Cardiac muscle cell (in vitro differentiated cells and primary cell): ENCODE measurements around the gene RASSF8. TPM values are rescaled to one million over a fixed set of nuclear protein-coding genes. Genes with fewer than 3 reads are reported as not detected.

Source experiments
- DNase-seq, 2 donors: peaks; one replicate each; pipeline versions ENCODE4 v3.0.0 to v3.0.0-alpha.2; 2010 to 2017; ENCODE audit warnings: low read depth in 1 of 2, low spot score in 1 of 2
- H3K27ac ChIP-seq: fragments of 200-600 bp; sonication (generic); 2 replicates; pipeline ENCODE4 v1.5.1; 2016
- H3K27me3 ChIP-seq: fragments of 200-600 bp; sonication (generic); 2 replicates; pipeline ENCODE4 v1.6.0; 2016; ENCODE audit warnings: control low read depth
- H3K36me3 ChIP-seq: fragments of 200-600 bp; sonication (generic); 2 replicates; pipeline ENCODE4 v1.5.1; 2016; ENCODE audit warnings: control low read depth
- H3K4me1 ChIP-seq: fragments of 200-600 bp; sonication (generic); 2 replicates; pipeline ENCODE4 v1.8.1; 2017; ENCODE audit warnings: low read depth, mild to moderate bottlenecking, mixed run types
- H3K4me3 ChIP-seq: fragments of 200-600 bp; sonication (generic); 2 replicates; pipeline ENCODE4 v1.5.1; 2016; ENCODE audit warnings: mild to moderate bottlenecking
- H3K9me3 ChIP-seq: fragments of 200-600 bp; sonication (generic); 2 replicates; pipeline ENCODE4 v1.5.1; 2017; ENCODE audit warnings: low read depth, mild to moderate bottlenecking, control low read depth
- polyA plus RNA-seq: library from polyadenylated mRNA; unstranded; fragments of >200 nt; fragmentation: Nextera tagmentation; extraction: Ambion mirVana; gene quantifications from 2 replicates; pipeline ENCODE4 v1.2.1, GENCODE V29; 2016
- total RNA-seq: library from RNA; depleted of rRNA; stranded (reverse); fragments of >200 nt; gene quantifications from 2 replicates; pipeline ENCODE4 v1.2.3, GENCODE V29; 2016
- TF ChIP-seq, protein P1 (sequence below): IDR thresholded peaks from 2 replicates; pipeline ENCODE4 v1.5.1; 2012; ENCODE audit warnings: low read depth, mild to moderate bottlenecking, low read length

The RASSF8 gene, protein sequence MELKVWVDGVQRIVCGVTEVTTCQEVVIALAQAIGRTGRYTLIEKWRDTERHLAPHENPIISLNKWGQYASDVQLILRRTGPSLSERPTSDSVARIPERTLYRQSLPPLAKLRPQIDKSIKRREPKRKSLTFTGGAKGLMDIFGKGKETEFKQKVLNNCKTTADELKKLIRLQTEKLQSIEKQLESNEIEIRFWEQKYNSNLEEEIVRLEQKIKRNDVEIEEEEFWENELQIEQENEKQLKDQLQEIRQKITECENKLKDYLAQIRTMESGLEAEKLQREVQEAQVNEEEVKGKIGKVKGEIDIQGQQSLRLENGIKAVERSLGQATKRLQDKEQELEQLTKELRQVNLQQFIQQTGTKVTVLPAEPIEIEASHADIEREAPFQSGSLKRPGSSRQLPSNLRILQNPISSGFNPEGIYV
- total RNA-seq (30.6 and 56.4 TPM in 2 replicates), polyA plus RNA-seq (25.2 and 28.7 TPM in 2 replicates)

DNA sequence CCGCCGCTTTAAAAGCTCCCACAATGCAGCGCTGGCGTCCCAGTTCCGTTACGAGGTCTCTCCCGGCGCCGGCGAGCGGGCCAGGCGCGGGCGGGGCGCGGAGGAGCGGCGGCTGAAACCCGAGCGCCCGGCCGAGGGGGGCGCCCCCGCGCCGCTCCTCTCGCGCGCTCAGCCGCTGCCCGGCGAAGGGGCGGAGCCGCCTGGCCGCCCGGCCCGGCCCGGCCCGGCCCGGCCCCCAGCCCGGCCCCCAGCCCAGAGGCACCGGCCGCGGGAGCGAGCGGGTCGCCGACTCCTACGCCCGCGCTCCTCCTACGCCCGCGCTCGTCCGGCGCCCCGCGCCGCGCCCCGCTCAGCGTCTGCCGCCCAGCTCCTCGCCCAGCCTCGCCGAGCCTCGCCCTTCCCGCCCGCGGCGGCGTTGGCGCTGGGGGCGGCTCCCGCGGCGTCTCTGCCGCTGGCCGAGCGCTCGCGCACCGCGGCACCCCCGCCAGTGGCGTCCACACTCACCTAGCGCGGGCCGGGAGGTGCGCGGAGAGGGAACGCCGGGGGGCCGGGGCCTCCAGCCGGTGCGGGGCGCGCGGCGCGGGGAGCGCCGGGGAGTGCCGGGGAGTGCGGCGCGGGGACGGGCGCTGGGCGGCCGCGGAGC is at the start of gene RASSF8:
Gene RASSF8, plus strand, starts transcription at position 255 of the 643 bp plus-strand sequence. CDS start 96,662 bp downstream, outside the sequence.
- peak within 1 kb of the TSS; percentile 99 for H3K4me3 ChIP-seq
- peak within 1 kb of the TSS; percentile 99 for H3K27ac ChIP-seq
- H3K36me3 ChIP-seq = no peaks in the 10 kb centered on the region
- peaks cover 17% of the 10 kb centered on the region for H3K4me1 ChIP-seq
- H3K27me3 ChIP-seq = no peaks in the 10 kb centered on the region
- TF ChIP-seq, protein P1, sequence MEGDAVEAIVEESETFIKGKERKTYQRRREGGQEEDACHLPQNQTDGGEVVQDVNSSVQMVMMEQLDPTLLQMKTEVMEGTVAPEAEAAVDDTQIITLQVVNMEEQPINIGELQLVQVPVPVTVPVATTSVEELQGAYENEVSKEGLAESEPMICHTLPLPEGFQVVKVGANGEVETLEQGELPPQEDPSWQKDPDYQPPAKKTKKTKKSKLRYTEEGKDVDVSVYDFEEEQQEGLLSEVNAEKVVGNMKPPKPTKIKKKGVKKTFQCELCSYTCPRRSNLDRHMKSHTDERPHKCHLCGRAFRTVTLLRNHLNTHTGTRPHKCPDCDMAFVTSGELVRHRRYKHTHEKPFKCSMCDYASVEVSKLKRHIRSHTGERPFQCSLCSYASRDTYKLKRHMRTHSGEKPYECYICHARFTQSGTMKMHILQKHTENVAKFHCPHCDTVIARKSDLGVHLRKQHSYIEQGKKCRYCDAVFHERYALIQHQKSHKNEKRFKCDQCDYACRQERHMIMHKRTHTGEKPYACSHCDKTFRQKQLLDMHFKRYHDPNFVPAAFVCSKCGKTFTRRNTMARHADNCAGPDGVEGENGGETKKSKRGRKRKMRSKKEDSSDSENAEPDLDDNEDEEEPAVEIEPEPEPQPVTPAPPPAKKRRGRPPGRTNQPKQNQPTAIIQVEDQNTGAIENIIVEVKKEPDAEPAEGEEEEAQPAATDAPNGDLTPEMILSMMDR = no peak
- no peaks in the 10 kb centered on the region for H3K9me3 ChIP-seq
- peak; percentile 89 to 93 for DNase-seq

DNA sequence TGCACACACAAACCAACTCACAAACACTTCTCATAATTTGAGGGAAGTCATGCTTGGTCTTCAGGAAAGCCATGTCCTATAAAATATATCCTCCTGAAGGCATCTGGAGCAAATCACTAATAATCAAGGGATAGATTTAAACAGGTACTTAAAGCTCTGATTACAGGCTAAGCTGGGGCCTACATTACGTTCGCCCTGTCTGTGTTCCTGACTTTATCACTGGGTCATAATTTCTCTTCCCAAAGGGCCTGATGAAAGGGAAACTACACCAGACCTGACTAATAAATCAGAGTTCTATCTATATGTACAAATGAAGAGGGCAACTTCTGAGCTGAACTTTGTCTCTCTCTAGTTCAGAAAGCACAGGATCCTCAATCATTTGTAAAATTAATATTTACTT is 43.9 kb upstream of the RASSF8 start:
- TF ChIP-seq, protein P1 = no peak
- H3K27ac ChIP-seq = no peak overlapping the region
- H3K9me3 ChIP-seq = no peaks in the 10 kb centered on the region
- no peak for DNase-seq
- no peaks in the 10 kb centered on the region for H3K36me3 ChIP-seq
- H3K27me3 ChIP-seq = no peaks in the 10 kb centered on the region
- no peak overlapping the region for H3K4me3 ChIP-seq
- H3K4me1 ChIP-seq = no peaks in the 10 kb centered on the region

DNA sequence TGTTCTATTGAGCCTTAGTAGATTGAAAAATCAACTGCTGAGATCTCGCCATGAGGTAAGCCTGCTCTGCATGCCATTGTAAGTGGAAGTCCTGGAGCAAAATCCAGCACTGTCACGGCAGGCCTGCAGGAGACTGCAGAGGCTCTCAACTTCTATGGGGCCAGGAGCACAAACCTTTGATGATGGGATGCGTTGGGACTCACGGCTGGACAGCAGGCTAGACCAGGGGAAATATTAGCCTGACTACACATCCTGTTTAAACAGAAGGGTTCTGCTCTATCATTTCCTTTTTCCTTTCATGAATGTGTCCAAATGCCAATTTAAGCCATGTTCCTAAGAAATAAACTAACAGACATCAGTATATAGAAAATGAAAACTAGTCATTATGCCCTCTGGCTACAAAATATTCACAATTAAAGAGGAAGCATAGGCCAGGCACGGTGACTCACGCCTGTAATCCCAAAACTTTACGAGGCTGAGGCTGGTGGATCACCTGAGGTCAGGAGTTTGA is 33.9 kb upstream of the RASSF8 start:
- no peak overlapping the region for H3K27ac ChIP-seq
- no peaks in the 10 kb centered on the region for H3K27me3 ChIP-seq
- peak in 1 of 2 donors; percentile 29 for DNase-seq
- no peak overlapping the region for H3K4me3 ChIP-seq
- H3K9me3 ChIP-seq = no peaks in the 10 kb centered on the region
- H3K36me3 ChIP-seq = no peaks in the 10 kb centered on the region
- TF ChIP-seq, protein P1 = no peak
- no peaks in the 10 kb centered on the region for H3K4me1 ChIP-seq

DNA sequence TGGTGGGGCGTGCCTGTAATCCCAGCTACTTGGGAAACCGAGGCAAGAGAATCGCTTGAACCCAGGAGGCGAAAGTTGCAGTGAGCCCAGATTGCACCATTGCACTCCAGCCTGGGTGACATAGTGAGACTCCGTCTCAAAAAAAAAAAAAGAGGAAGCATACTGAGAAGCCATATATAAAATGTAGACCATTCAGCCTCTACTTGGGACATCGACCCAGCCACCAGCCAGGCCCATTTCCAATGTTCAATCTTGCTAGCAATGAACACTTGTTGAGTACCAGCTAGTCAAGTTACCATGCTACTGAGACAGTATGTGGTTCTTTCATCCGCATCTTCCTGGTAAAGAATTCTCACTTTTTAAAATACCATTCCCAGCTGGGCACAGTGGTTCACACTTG is 33.4 kb upstream of the RASSF8 start:
- no peak for DNase-seq
- TF ChIP-seq, protein P1 = no peak
- Histone ChIP-seq H3K36me3 (no peaks in the 10 kb centered on the region), H3K27ac (no peak overlapping the region), H3K4me3 (no peak overlapping the region), H3K4me1 (no peaks in the 10 kb centered on the region), H3K9me3 (no peaks in the 10 kb centered on the region), H3K27me3 (no peaks in the 10 kb centered on the region)

DNA sequence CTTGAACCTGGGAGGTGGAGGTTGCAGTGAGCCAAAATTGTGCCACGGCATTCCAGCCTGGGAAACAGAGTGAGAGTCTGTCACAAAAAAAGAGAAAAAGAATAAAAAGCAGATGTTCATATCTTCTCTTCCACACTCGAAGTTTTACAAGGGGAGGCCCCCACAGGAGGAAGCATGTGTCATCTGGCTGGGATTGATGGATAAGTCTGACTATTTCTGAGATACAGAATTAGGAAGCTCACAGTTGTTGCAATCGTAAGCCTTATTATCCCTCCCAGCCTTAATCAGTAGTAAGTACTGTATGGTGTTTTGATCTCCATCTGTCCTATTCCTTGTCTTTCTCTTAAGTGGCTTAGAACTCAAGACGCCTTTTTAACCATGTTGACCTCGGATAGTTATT is 31.9 kb upstream of the RASSF8 start:
- Histone ChIP-seq H3K4me1 (no peaks in the 10 kb centered on the region), H3K36me3 (no peaks in the 10 kb centered on the region), H3K4me3 (no peak overlapping the region), H3K27ac (no peak overlapping the region), H3K9me3 (no peaks in the 10 kb centered on the region), H3K27me3 (no peaks in the 10 kb centered on the region)
- no peak for DNase-seq
- TF ChIP-seq, protein P1 = no peak
